ENCODE measurements around the gene TMEM132E. TPM values are rescaled to one million over a fixed set of nuclear protein-coding genes. Genes with fewer than 3 reads are reported as not detected.

TMEM132E gene
- total RNA-seq, 1 donor from 2014 or later, result not detected

GRCh38 chr17:34539881-34540280 is 39.5 kb upstream of the TMEM132E start:
- Histone ChIP-seq H3K36me3 (ENCODE audit: control insufficient read depth, insufficient read depth, low read length) (no peaks in the 10 kb centered on the region), H3K4me3 (ENCODE audit: low read depth, low read length) (no peak overlapping the region), H3K27me3 (ENCODE audit: control insufficient read depth, insufficient read depth, low read length) (no peaks in the 10 kb centered on the region)
- DNase-seq (ENCODE audit: low read depth) (no peak), FAIRE-seq (no peak)
- no peak for TF ChIP-seq CTCF (IDR thresholded peaks at IDR 0.05; ENCODE audit: insufficient read depth, low read length, severe bottlenecking)

GRCh38 chr17:34542700-34543336 is 36.6 kb upstream of the TMEM132E start:
- FAIRE-seq (no peak), DNase-seq (ENCODE audit: low read depth) (peak; percentile 8)
- peak; percentile 71 for TF ChIP-seq CTCF (IDR thresholded peaks at IDR 0.05; ENCODE audit: insufficient read depth, low read length, severe bottlenecking)
- Histone ChIP-seq H3K27me3 (ENCODE audit: control insufficient read depth, insufficient read depth, low read length) (no peaks in the 10 kb centered on the region), H3K36me3 (ENCODE audit: control insufficient read depth, insufficient read depth, low read length) (no peaks in the 10 kb centered on the region), H3K4me3 (ENCODE audit: low read depth, low read length) (no peak overlapping the region)

- H3K27me3 ChIP-seq (ENCODE audit: control insufficient read depth, insufficient read depth, low read length), result no peaks in the 10 kb centered on the region
- DNase-seq (ENCODE audit: low read depth) (no peak), FAIRE-seq (no peak)
- no peaks in the 10 kb centered on the region for H3K36me3 ChIP-seq (ENCODE audit: control insufficient read depth, insufficient read depth, low read length)
- no peak overlapping the region for H3K4me3 ChIP-seq (ENCODE audit: low read depth, low read length)
- TF ChIP-seq CTCF (IDR thresholded peaks at IDR 0.05; ENCODE audit: insufficient read depth, low read length, severe bottlenecking), result no peak
Measured at GRCh38 chr17:34547453-34548063, 31.8 kb upstream of the TMEM132E start.

- no peak for TF ChIP-seq CTCF (IDR thresholded peaks at IDR 0.05; ENCODE audit: insufficient read depth, low read length, severe bottlenecking)
- H3K4me3 ChIP-seq (ENCODE audit: low read depth, low read length), result no peak overlapping the region
- FAIRE-seq, result no peak
- H3K36me3 ChIP-seq (ENCODE audit: control insufficient read depth, insufficient read depth, low read length), result no peaks in the 10 kb centered on the region
- H3K27me3 ChIP-seq (ENCODE audit: control insufficient read depth, insufficient read depth, low read length), result no peaks in the 10 kb centered on the region
- no peak for DNase-seq (ENCODE audit: low read depth)
Measured at GRCh38 chr17:34549966-34550365, 29.4 kb upstream of the TMEM132E start.

- no peaks in the 10 kb centered on the region for H3K27me3 ChIP-seq (ENCODE audit: control insufficient read depth, insufficient read depth, low read length)
- H3K4me3 ChIP-seq (ENCODE audit: low read depth, low read length), result no peak overlapping the region
- TF ChIP-seq CTCF (IDR thresholded peaks at IDR 0.05; ENCODE audit: insufficient read depth, low read length, severe bottlenecking), result no peak
- no peak for FAIRE-seq
- H3K36me3 ChIP-seq (ENCODE audit: control insufficient read depth, insufficient read depth, low read length), result no peaks in the 10 kb centered on the region
- DNase-seq (ENCODE audit: low read depth), result no peak
Measured at GRCh38 chr17:34553907-34554306, 25.5 kb upstream of the TMEM132E start.

- Histone ChIP-seq H3K4me3 (ENCODE audit: low read depth, low read length) (no peak overlapping the region), H3K27me3 (ENCODE audit: control insufficient read depth, insufficient read depth, low read length) (no peaks in the 10 kb centered on the region), H3K36me3 (ENCODE audit: control insufficient read depth, insufficient read depth, low read length) (no peaks in the 10 kb centered on the region)
- TF ChIP-seq CTCF (IDR thresholded peaks at IDR 0.05; ENCODE audit: insufficient read depth, low read length, severe bottlenecking), result no peak
- DNase-seq (ENCODE audit: low read depth), result peak; percentile 16
- FAIRE-seq, result no peak
Measured at GRCh38 chr17:34556384-34556783, 23.0 kb upstream of the TMEM132E start.

Measured in bronchial epithelial cell (primary cell).